Measurements from ENCODE around the gene EFHC2.

EFHC2 gene, protein sequence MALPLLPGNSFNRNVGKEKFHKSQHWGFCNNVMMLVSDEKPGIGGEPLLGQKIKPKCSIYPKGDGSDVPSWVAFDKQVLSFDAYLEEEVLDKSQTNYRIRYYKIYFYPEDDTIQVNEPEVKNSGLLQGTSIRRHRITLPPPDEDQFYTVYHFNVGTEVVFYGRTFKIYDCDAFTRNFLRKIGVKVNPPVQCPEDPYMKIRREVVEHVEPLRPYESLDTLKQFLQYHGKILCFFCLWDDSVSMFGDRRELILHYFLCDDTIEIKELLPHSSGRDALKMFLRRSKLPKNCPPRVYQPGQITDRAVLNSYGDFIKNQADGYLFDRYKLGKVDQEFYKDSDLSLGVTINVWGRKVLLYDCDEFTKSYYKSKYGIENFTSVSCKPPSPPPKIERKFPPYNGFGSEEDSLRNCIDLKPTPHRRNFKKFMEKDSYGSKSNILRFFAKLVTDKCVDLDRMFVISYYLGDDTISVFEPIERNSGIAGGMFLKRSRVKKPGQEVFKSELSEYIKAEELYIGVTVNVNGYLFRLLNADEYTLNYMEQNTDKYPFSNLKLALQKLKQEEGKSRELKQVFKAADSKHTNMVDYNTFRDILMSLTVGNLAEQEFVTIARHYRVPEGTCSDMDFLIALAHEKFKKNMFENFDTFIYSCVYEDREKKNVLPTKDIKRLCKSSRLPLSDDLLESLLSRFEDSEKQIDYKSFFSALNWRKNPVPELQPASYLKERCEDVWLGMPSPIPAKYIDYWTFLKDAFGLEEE

DNA sequence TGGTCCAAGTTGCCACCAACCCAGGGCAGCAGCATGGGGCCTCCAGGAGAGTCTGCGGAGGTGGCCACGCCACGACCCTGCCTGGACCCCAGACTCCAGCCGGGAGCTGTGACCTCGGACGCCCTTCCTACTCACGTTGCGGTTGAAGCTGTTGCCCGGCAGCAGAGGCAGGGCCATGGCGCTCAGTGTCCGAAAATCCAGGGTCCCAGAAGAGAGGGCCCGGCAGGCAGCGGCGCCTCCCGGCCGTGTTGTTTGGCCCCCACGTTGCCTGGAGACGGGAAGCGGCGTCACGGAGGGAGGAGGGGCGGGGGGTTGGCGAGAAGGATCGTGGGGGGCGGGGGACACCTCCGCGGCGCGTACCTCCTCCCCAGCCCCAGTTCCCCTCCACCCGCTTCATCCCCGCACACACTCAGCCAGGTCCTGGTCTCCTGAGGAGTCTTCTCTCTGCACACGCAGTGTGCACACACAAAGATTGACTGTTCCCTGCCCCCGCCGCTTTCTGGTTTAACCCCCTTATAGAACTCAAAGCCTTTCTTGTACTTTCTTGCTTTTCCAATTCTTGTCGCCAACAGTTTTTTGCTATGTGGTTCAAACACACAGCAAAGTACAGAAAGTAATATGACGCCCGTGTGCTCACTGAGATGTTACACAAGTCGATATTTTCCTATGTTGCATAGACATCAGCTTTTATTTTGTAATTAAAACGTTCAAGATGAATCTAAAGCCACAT is at the start of gene EFHC2:
Gene EFHC2, minus strand, starts transcription at position 261 of the 730 bp plus-strand sequence. Its CDS starts 84 bp downstream, at position 177.
- DNase-seq (ENCODE audit: extremely low spot score, insufficient read length, low read depth) (peak; percentile 9), FAIRE-seq (no peak)

DNA sequence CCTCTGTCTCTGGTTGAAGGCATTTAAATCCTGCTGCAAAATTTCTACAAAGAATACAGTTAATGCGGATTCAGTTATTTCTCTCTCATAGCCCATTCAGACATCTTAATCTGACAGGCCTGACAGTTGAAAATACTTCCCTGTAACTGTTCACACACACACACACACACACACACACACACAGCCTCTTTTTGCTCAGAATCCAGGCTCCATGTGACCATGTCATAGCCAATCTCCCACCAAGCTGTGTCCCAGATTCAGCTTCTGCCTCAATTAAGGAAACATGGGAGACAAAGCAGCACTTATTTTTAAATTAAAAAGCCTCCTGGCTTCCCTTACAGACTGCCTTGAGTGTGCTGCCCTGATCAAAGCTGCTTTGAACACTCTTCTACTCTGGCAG is 49.3 kb upstream of the EFHC2 start:
- no peak for FAIRE-seq
- DNase-seq (ENCODE audit: extremely low spot score, insufficient read length, low read depth), result no peak

DNA sequence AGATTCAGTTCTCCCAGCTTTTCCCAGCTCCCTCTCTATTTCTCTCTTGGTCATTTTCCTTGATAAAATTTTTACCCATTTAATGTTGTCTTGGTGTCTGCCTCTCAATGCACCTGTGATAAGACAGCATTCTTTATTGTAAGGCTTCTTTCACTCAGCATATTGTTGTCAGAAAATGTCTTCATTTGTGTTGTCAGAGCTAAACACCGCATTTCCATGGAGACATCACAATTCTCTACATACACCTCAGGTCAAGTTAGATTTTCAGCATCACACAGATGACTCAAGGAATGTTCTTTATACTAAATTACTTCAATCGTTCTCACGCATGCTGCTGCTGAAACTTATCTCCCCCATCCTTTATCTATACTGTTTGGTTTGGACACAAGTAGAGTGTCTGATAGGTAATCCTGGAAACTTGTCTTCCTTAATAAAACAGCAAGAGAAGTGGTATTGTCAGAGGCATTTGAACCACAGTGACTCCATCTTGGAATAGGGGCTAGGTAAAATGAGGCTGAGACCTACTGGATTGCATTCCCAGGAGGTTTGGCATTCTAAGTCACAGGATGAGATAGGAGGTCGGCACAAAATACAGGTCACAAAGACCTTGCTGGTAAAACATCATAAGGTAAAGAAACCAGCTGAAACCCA is 41.3 kb upstream of the EFHC2 start:
- FAIRE-seq, result no peak

DNA sequence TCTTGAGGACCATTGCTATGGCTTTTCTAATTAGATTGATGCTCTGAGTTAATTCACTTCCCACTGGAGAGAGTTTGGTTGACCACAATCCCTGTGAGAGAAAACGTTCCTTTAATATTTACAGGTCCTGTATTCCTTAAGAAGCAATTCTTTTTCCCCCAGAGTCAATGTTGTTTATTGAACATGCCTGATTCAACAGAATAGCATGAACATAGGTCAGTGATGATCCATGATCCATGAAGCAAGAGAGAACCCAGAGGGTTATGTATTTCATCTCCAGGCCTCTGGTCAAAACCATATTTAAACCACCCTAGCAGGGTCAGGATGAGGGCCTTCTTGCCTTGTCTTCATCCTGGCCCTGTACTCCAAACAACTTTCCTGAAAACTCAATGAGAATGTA is 39.4 kb upstream of the EFHC2 start:
- DNase-seq (ENCODE audit: extremely low spot score, insufficient read length, low read depth) (no peak), FAIRE-seq (peak; percentile 38)

More for the DNA sequence above, 41.3 kb upstream of the EFHC2 start:
- DNase-seq (ENCODE audit: extremely low spot score, insufficient read length, low read depth), result no peak

DNA sequence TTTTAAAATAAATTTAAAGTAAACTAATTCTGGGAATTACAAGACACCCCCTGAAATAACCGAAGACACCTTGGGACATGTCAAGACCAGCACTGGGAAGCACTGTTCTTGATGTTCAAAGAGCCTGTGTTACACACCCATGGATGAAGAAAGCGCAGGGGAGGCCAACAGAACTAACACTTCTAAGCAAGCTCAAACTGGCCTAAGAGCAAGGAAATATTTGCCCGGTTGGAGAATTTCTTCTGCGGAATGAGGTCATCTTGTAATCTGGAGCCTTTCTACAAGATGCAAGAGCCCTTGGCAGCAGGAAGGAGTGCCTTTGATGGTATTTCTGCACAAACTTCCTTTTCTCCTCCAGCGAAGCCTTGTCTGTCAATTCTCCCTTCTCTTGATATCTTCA is 9.3 kb upstream of the EFHC2 start:
- FAIRE-seq (no peak), DNase-seq (ENCODE audit: extremely low spot score, insufficient read length, low read depth) (no peak)

DNA sequence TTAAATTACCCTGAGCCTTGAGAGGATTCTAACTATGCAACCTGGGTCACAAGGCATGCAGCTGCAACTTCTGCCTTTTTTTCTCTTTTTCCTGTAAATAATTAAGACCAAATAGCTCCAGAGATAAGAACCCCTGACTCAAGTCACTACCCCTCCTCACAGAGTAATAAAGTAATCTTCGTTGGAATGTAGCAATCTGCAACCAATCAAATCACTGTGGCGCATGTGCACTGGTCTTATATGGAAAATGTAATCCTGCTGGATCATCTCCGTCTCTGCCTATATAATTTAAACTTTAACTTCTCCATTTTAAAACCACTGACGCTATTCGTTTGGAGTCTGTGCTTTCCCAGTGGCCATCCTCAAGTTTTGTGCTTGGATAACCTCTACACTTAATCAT is 6.1 kb upstream of the EFHC2 start:
- DNase-seq (ENCODE audit: extremely low spot score, insufficient read length, low read depth), result no peak

DNA sequence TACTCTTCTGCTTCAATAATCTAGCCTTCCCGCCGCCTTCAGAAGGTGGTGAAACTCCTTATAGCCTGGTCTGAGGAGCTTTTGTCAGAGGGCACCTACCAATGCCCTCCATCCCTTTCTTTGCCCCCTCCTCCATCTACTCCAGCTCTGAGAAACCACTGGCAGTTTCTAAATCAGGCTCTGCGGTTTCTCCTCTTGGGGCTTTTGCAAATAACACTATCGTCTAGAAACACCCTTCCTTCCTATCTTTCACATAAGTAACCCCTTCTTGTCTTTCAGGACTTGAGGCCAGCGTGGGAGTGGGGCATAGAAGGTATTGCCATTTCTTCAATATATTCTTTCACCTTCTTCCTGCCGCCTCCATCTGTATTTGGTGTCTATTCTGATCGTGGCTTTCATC is 1.2 kb upstream of the EFHC2 start:
- DNase-seq (ENCODE audit: extremely low spot score, insufficient read length, low read depth) (no peak), FAIRE-seq (no peak)

More for the DNA sequence above, 6.1 kb upstream of the EFHC2 start:
- FAIRE-seq, result no peak

DNA sequence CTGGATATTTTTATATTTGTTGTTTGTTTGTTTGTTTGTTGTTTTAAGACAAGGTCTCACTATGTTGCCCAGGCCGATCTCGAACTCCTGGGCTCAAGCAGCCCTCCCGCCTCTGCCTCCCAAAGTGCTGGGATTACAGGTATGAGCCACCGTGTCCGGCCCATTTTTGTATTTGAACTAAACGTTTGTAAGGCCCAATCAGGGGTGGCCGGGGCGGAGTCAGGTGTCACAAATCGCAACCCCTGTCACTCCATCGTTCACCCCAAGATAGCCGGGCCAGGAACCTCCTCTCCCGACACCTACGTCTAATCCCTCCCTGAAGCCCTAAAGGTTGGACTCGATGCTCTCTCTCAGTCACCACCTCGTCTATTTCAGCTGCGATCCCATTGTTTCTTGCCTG is 722 bp upstream of the EFHC2 start:
- peak; percentile 75 for FAIRE-seq
- DNase-seq (ENCODE audit: extremely low spot score, insufficient read length, low read depth), result peak; percentile 4

DNA sequence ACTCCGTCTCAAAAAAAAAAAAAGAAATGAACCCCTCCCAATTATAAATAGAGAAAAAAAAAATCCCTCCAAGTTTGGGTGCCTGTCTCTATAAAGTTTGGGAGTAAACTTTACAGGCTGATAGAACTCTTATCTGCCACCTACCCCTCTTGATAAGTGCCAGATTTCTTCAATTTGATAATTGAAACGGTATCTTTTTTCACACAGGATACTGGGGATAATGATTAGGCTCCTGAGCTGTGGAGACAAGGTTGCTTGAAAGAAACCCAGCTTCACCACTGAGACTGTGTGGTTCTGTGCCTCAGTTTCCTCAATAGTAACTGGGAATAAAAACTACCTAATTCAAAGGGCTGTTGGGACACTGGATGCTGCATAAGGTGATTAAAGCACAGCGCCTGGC is 606 bp downstream of the EFHC2 start:
- DNase-seq (ENCODE audit: extremely low spot score, insufficient read length, low read depth), result no peak
- FAIRE-seq, result no peak

DNA sequence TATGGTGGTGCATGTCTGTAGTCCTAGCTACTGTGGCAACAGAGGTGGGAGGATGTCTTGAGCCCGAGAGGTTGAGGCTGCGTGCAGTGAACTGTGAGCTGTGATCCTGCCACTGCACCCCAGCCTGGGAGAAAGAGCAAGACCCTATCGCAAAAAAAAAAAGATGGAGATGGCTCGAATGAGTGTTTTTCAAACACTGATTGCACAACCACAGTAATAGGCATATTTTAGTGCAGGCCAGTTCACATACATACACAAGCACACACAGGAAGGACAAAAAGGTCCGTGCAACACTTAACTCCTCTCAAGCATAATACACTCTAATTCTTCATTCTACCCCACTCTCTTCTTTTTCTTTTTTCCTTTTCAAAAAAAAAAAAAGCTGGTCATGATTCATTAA is 5.1 kb downstream of the EFHC2 start:
- FAIRE-seq, result no peak
- DNase-seq (ENCODE audit: extremely low spot score, insufficient read length, low read depth), result no peak

DNA sequence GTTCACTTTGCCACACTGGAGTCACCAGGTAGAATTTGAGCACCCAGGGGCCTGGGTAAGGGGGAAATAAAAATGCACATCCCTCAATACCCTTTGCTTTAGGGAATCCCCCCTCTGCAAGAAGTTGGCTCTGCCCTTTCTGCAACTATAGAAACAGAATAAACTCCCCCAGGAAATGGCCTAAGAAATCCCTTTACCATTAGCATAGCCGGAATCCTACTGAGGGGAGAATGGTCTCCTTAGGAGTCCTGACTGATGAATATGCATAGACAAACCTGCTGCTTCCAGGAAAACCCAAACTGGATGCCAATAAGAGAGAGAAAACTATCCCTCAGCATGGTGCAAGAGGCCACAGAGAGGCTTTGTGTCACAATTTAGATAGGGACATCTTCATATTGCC is 11.0 kb downstream of the EFHC2 start:
- no peak for FAIRE-seq
- DNase-seq (ENCODE audit: extremely low spot score, insufficient read length, low read depth), result no peak

DNA sequence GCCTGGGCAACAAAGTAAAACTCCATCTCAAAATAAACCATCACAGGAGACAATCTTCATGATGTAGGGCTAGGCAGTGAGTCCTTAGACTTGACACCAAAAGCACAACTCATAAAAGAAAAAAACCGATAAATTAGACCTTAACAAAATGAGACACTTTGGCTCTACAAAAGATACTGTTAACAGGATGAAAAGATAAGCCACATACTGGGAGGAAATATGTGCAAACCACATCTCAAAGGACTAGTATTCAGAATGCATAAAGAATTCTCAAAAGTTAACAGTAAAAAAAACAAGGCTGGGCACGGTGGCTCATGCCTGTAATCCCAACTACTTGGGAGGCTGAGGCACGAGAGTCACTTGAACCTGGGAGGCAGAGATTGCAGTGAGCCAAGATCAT is 13.2 kb downstream of the EFHC2 start:
- DNase-seq (ENCODE audit: extremely low spot score, insufficient read length, low read depth) (no peak), FAIRE-seq (no peak)

DNA sequence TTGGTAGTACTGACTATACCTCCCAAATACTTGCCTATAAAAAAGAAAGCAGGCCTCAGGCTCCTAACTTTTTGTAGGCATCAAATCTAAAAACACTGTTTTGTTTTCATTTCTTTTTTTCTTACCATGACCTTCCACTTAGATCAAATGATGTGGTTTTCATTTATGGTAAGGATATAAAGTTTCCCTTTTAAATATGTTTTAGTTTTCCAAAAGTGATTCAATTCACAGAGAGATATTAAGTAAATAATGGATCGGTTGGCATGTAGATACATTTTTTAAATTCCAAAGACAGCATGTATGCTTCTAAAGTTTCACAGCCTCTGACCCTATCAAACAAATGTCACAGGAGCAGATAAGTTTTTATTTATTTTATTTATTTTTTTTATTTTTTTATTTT is 23.9 kb downstream of the EFHC2 start:
- FAIRE-seq (no peak), DNase-seq (ENCODE audit: extremely low spot score, insufficient read length, low read depth) (no peak)

DNA sequence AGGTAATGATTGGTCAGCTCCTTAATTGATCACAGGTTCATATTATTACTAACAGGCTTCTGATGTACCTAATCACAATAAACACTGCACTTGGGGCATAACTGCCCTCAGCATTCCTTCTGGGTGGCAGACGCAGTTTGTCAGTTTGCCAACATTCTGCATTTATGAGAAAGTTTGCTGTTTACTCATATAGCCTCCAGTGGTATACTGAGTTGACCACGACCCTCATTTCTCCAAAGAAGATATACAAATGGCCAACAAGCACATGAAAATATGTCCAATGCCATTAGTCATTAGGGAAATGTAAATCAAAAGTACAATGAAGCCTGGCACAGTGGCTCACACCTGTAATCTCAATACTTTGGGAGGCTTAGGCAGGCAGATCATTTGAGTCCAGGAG is 26.3 kb downstream of the EFHC2 start:
- FAIRE-seq, result no peak
- no peak for DNase-seq (ENCODE audit: extremely low spot score, insufficient read length, low read depth)

DNA sequence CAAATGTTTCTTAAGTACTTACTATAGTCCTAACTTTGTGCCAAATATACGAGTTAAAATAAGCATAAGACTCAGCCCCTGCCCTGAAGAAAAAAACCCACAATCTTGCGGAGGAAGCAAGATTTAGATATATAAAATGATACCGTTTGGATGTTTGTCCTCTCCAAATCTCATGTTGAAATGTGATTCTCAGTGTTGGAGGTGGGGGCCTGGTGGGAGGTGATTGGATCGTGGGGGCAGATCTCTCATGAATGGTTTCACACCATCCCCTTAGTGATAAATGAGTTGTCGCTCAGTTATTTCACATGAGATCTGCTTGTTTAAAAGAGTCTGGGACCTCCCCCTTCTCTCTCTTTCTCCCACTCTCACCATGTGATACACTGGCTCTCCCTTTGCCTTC is 28.7 kb downstream of the EFHC2 start:
- FAIRE-seq, result no peak
- no peak for DNase-seq (ENCODE audit: extremely low spot score, insufficient read length, low read depth)

DNA sequence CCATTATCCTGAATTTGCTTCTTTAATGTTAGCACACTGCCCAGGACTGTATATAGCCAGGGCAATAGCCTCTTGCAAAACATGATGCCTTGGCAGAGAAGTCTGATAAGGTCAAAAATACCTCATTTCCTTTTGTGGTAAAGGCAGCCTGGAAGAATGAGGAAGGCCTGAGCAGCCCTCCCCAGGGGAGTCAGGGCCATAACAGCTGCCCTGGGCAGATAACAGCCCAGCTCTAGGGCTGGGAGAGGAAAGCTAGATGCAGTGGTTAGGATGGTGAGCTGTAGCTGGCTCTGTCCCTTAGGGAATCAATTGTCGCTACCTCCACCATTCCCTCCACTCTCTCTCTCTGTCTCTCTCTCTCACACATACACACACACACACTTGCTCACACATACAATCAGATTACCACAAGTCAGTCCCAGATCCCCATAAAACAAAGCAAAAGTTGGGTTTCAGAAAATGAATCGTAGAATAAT is 29.2 kb downstream of the EFHC2 start:
- DNase-seq (ENCODE audit: extremely low spot score, insufficient read length, low read depth) (no peak), FAIRE-seq (peak; percentile 46)

DNA sequence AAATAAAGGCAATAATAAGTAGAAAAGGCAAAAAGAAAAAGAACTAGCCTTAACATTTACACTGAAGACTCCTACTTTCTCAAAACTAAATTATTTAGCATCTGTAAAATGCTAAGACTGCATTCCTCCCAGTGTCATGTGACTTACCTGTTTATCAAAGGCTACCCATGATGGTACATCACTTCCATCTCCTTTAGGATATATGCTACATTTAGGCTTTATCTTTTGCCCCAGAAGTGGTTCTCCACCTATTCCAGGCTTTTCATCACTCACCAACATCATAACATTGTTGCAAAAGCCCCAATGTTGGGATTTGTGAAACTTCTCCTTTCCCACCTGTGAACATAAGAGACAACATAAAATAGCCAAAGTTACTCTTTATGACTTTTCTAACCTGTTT is 31.1 kb downstream of the EFHC2 start:
- FAIRE-seq, result no peak
- no peak for DNase-seq (ENCODE audit: extremely low spot score, insufficient read length, low read depth)

DNA sequence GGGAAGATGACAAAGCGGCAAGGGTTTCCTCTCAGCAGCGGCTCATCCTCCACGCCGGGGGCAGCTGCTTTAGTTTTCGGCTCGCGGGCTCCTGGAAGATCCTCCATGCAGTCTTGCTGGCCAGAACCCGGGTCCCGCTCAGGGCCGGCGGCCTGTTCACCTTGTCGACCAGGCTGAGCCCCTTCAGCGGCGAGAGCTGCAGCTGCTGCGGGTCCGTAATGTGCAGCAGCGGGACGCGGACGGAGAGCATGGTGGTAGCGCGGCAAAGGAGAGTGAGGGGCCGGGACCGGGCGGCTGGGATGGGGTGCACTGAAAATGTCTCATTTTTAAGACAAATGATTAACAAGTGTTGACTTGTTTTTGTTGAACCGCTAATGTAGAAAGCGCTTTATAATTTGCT is 33.2 kb downstream of the EFHC2 start:
- no peak for DNase-seq (ENCODE audit: extremely low spot score, insufficient read length, low read depth)
- no peak for FAIRE-seq

DNA sequence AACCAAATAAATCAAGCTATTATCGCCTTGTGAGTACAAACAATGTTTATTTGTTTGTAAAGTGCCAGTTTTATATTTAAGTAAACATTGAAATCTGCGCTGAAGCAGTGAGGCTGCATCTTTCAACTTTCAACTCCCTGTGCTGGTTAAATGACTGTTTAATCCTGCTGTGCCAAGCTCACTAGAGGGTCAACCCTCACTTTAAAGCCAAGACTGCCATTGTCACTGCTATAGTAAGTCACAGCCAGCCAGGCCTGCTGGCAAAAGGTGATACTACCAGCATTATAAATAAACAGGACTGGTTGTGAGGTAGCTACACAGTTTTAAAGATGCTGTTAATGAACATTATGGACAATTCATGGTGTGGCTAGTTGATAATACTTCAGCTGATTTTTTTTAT is 34.6 kb downstream of the EFHC2 start:
- no peak for FAIRE-seq
- DNase-seq (ENCODE audit: extremely low spot score, insufficient read length, low read depth), result no peak

DNA sequence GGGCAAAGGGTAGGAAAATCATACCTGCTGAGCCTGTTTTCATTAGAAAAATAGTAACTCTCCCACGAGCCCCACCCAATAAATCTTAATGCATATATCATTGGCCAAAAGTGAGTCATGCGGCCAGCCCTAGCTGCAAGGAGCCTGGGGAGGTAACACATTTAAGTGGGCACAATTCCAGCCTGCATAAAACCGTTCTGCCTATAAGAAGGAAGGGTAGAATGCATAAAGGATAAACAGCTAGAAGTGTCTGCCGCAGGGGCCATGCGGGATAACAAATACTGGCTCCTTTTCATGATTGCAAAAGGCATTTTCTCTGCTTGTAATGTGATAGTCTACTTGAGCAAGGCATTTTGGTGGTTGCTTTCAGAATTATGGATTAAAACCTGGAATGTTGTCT is 37.1 kb downstream of the EFHC2 start:
- FAIRE-seq, result no peak
- DNase-seq (ENCODE audit: extremely low spot score, insufficient read length, low read depth), result no peak
